ENCODE data around the gene ZBTB44.

GRCh38 chr11:130243816-130244215, 70.9 kb downstream of the ZBTB44 start:
- TF ChIP-seq POLR2AphosphoS5 (IDR thresholded peaks at IDR 0.05; ENCODE audit: low read depth, low read length) (no peak), POLR2A (IDR thresholded peaks at IDR 0.05; ENCODE audit: low read depth, low read length) (no peak), TAF1 (IDR thresholded peaks at IDR 0.05; ENCODE audit: borderline replicate concordance, low read depth, low read length) (no peak)

Data from GM12892 (cell line).